Activated effector memory CD4-positive, alpha-beta T cell treated with anti-CD3 and anti-CD28 coated beads, Interleukin-2, amount 50 U/mL, for 16 hours (primary cell): ENCODE results near the gene TASP1.
"Not testable (repeated sequence)": the region's sequence is repeated elsewhere in the genome, so short reads cannot be mapped to it uniquely, and the experiment has no call there.

Experiments
- DNase-seq: peaks from one replicate; pipeline ENCODE4 v3.0.0-alpha.2; 2020

The TASP1 gene

DNA sequence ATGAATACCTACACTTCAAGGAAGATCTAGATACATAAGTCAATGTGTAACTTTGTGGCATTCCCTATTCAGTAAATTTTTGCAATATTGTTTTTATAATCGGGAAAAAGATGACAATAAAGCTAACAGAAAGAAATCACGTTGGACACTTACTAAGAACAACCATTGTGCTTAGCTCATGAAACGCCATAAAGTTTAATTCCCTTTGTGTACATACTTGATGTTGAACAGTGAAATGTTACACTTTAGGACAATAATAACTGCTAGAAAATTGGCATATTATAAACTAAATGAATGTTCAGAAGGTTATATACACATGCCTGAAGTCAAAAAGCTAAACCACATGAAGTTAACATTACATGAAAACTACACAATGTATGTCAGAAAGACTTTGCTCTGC is 153.2 kb downstream of the TASP1 start:
- DNase-seq: no peak

DNA sequence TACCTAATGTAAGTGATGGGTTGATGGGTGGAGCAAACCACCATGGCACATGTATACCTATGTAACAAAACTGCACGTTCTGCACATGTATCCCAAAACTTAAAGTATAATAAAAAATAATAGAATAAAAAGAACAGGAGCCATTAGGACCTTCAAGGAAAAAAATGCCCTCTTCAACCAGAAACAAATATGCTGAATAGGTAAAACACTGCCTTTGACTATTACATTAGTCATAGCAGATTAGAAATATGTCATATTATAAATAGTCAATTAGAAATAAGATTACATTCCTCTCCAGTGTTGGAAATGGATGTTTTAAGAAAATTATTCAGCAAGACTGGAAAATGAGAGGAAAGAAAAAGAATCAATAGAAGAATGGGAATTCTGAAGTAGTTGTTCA is 153.7 kb downstream of the TASP1 start:
- DNase-seq: not testable (repeated sequence)

DNA sequence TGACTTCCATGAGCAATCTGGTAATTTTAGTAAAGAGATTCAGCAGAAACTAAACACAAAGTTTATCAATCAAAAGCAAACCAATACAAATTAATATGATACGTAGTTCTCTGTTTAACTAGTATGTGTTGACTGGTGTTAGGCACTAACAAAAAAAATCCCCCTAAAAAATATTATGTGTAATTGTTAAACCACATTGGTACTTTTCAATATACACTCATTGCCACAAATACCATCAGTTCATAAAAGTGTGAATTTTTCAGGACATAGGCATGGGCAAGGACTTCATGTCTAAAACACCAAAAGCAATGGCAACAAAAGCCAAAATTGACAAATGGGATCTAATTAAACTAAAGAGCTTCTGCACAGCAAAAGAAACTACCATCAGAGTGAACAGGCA is 155.3 kb downstream of the TASP1 start:
- DNase-seq: not testable (repeated sequence)

- no peak for DNase-seq
Observed at GRCh38 chr20:13478366-13478765, 160.4 kb downstream of the TASP1 start.

DNA sequence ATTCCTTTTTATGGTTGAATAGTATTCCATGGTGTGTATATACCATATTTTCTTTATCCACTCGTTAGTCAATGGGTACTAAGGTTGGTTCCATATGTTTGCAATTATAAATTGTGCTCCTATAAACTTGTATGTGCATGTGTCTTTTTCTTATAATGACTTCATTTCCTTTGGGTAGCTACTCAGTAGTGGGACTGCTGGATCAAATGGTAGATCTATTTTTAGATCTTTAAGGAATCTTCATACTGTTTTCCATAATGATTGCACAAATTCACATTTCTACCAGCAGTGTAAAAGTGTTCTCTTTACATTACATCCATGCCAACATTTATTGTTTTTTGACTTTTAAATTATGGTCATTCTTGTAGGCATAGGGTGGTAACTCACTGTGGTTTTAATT is 164.3 kb downstream of the TASP1 start:
- DNase-seq: no peak

DNA sequence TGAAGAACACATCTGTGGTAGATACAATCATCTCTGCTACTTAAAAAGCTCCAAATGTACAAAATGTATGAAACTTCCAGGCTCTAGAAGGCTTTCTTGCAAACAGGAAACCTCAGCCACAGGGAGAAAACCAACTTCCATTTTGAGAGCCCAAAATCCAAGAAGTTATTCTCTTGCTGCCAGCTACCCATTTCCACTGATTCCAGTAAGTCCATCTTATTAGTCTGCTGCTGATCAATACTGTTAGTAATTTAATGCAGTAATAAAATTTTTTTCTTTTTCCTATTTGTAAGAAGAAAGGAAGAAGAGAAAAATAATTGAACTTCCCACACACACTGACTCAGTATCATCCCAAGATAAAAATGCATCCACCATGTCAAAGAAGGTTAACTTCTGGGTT is 169.5 kb downstream of the TASP1 start:
- no peak for DNase-seq

- DNase-seq: no peak
Observed at GRCh38 chr20:13468166-13468565, 170.6 kb downstream of the TASP1 start.

GRCh38 chr20:13464702-13465101 is 174.0 kb downstream of the TASP1 start:
- no peak for DNase-seq

DNA sequence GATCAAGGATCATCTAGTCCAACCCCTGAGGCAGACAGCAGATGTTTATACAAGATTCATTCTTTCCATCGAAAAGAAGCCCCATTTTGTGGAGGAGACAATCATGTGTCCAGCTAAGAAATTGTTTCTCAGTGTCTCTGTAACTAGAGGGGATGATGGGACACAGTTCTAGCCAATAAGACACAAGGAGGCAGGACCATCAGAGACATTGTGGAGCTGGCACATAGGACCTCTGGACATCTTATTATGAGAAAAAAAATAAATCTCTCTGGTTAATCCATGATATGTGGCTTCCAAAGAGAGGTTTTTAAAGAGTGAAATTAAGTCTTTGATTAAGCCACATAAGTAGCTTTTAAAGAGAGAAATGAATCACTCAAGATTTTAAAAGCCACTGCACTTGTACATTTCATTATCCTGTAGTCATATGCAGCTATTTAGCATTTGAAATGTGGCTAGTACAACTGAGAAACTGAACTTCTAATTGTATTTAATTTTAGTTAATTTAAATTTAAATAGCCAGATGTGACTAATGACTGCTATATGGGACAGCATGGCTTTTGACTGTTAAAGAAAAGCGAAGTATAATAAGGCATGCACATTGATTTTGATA is 176.8 kb downstream of the TASP1 start:
- DNase-seq: no peak

GRCh38 chr20:13458860-13459451 is 179.8 kb downstream of the TASP1 start:
- DNase-seq: no peak

DNA sequence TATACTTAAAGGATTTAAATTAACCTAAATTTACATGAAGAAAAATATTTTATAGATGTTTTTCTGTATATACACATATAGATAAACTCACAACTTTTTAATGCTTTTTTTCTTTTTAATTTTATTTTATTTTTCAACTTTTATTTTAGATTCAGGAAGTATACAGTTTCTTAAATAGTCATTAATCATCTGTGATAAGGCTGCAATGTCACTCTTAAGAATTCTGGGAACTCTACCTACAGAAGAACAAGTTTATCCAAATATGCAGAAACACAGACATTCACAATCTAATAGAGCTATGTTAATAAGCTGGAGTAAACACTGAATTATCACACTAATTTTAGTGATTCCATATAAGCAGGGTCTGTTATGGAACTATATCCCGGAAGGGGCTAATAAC is 181.2 kb downstream of the TASP1 start:
- no peak for DNase-seq

- no peak for DNase-seq
Observed at GRCh38 chr20:13455713-13456112, 183.0 kb downstream of the TASP1 start.

DNA sequence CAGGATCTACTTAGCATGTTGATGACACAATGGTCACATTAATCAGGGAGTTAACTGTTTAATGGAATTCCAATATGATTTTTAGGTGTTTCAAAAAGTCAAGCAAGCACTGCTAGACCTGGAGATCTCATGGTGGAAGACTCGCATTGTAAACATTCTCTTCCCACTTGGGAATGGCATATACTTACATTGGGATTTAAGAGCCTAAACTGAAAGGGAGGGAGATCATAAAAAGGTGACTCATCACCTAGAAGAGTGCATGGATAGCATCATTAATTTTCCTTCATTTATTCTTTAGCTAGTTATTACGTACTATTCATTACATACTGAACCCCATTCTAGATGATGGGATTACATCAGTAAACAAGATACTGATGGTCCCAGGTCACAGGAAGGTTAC is 185.4 kb downstream of the TASP1 start:
- DNase-seq: no peak

DNA sequence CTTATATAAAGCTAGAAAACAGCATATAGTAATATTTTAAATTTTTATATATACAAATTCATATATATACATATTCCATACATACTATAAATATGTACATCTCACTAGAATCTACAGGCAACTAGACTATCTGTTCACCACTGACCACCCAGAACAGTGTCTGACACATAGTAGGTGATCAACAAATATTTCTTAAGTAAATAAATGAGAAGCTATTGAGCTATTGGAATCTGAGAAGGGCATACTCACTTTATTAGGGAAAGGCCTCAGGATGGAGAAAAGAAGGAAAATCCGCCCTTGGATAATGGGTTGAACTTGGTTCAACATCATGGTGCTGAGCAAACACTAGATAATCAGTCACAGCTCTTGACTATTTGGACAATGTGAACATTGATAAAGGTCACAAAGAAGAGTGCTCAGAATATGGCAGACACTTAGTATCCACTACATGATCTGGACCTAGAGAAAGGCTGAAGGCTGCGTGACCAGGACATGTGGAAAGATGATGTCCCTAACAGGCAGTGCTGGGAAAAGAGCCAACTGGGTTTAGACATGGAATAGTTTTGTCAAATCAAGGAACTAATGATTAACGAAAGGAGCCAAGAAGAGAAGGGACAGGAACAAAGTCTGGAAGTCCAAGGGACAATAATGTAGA is 186.1 kb downstream of the TASP1 start:
- DNase-seq: no peak

- no peak for DNase-seq
Observed at GRCh38 chr20:13449868-13450434, 188.8 kb downstream of the TASP1 start.

- DNase-seq: no peak
Observed at GRCh38 chr20:13447385-13448180, 191.1 kb downstream of the TASP1 start.

GRCh38 chr20:13443690-13444089 is 195.0 kb downstream of the TASP1 start:
- no peak for DNase-seq

DNA sequence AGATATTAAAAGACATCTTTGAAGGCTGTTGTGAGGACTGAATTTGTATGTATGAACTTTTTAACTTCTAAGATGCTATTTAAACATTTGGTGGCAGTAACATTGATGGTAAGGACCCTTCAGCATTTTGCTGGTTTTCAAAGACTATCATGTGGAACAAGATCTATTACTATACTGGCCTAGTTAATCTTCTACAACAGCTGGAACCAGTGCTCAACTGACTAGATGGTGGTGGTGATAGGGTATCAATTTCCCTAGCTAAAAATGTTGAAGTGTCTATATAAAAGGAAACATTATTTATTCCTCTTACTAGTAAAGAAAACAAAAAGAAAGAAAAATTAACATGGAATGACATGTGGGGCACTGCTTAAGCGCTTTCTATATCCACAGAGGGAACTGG is 195.7 kb downstream of the TASP1 start:
- DNase-seq: no peak

DNA sequence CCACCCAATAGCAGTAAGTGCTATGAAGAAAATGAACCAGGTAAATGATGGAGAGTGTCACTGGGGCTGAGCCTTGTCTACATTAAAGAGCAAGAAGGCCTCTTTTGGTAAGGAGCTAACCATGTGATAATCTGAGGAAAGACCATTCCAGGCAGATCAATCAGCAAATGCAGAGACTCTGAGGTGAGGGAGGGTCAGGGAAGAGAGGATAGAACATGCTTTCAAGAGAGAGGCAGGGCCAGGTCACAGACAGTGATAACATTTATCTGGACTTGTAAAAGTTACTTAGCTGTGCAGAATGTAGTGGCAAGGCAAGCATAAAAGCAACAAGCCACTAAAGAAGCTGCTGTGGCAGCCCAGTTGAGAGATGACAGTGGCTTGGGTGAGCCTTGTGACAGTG is 197.3 kb downstream of the TASP1 start:
- DNase-seq: no peak

DNA sequence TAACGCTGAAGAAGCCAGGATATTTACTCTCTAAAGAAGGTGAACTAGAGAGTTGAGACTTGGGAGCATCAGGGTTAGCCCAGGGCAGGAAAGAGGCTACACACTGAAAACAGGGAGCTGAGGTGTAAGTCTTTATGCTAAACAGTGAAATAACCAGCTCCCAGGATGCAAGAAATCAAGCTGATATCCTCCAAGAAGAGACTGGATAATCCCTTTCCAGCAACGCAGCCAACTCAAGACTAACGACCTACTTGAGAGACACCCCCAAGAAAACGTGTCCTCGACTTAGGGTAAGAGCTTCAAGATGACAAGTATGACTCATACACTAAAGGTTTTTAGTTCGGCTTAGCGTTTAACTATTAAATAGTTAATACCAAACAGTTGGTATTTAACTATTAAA is 202.2 kb downstream of the TASP1 start:
- no peak for DNase-seq

DNA sequence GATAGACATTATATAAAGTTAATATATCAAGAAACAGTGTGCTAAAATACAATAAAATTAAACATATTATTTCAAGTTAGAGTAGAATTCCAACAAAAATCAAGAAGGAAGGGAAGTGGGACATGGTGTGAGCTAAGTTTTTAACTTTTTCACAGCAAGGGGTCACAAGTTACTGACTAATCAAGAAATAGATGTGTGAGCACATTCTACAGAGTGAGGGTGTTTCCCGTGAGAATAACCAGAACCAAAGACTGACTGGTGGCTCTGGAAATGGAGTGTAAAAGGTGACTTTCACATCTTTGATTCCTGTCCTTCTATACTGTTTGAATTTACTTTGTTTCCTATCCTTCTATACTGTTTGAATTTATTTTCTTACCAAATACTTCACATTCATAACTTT is 206.6 kb downstream of the TASP1 start:
- DNase-seq: no peak

DNA sequence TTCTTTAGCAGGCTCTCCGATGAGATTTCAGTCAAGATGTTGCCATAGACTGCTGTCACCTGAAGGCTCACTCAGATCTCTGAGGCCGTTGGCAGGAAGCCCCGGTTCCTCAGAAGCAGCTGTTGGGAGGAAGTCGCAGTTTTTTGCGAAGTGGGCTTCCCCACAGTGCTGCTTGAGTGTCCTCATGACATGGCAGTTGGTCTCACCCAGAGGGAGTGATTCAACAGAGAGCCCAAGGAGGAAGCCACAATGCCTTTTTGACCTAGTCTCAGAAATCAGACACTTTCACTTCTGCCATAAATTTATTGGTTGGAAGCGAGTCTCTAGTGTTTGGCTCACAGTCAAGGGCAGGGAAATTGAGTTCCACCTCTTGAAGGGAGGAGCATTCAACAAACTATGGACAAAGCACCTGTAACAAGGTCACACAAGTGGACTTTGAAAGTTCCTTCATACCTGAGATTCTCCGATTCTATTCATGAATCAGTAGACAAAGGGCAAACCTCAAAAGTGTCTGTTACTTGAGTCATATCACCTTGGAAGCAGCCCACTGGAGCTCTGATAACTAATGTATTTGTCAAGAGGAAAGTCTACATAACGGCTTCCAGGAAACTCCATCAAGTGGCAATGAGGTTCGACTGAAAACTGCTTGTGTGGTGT is 208.3 kb downstream of the TASP1 start:
- DNase-seq: no peak

- DNase-seq: no peak
Observed at GRCh38 chr20:13428684-13429083, 210.0 kb downstream of the TASP1 start.
